K562 (cell line): ENCODE measurements around the gene ITGBL1. TPM values are rescaled to one million over a fixed set of nuclear protein-coding genes. Genes with fewer than 3 reads are reported as not detected.

Experiments
- ATAC-seq: fragments of 200-7000 bp; cut with Tn5 transposase; 3 replicates; pipeline ENCODE4 v1.9.1; 2020; ENCODE audit warnings: moderate library complexity
- BruUV-seq: library from RNA; stranded (reverse); fragments of 400-500 nt; replicated peaks from 2 replicates; lab custom pipeline; 2021; lab: Mats Ljungman, UMichigan
- CTCF ChIA-PET: fragments of 300-600 bp; formaldehyde crosslinking; extraction: SDS; loops from one replicate; lab custom pipeline; 2021; ENCODE audit warnings: low intra/inter-chr PET ratio; lab: Yijun Ruan, JAX
- POLR2A ChIA-PET: fragments of 300-600, 350-650 bp; sonication (Branson Sonifier 250); formaldehyde crosslinking; extraction: SDS; loops from one replicate; lab custom pipeline; 2021; ENCODE audit warnings: antibody characterized with exemption, inconsistent platforms; lab: Yijun Ruan, JAX
- DNase-seq, 4 experiments: peaks; one replicate each; pipeline versions ENCODE4 v3.0.0 to v3.0.0-alpha.2; 2011 to 2018; ENCODE audit warnings: low spot score in 3 of 4, mixed read lengths in 3 of 4; ENCODE audit errors: extremely low read depth in 1 of 4
- FAIRE-seq: peaks from 2 replicates; lab custom pipeline; 2011; peaks lifted over from hg19 to GRCh38; lab: Jason Lieb, UNC
- H2AFZ ChIP-seq: 2 replicates; pipeline ENCODE4 v1.6.0; 2011; ENCODE audit warnings: low read depth, low read length, control low read depth, inconsistent platforms
- H3K27ac ChIP-seq: fragments of 200-600 bp; 3 replicates; pipeline ENCODE4 v1.8.0; 2011; ENCODE audit warnings: low read depth, mild to moderate bottlenecking, control low read depth, inconsistent platforms, low read length, moderate library complexity, mixed read lengths; ENCODE audit errors: extremely low read depth
- H3K27me3 ChIP-seq, 2 experiments: fragments of 300-600 bp in 1 of 2; 2 replicates in 1 of 2; 3 replicates in 1 of 2; pipeline versions ENCODE4 v1.6.0 to v1.8.0; 2011; ENCODE audit warnings: inconsistent platforms in 2 of 2, low read length in 2 of 2, mild to moderate bottlenecking in 1 of 2, mixed read lengths in 1 of 2, moderate library complexity in 1 of 2; ENCODE audit not compliant: control insufficient read depth in 2 of 2, insufficient read depth in 2 of 2
- H3K36me3 ChIP-seq: fragments of 300-600 bp; 3 replicates; pipeline ENCODE4 v1.8.0; 2011; ENCODE audit warnings: mild to moderate bottlenecking, low read length, inconsistent platforms; ENCODE audit not compliant: control insufficient read depth, insufficient read depth
- H3K4me1 ChIP-seq, 2 experiments: fragments of 200-600 bp in 1 of 2; replicated peaks in 1 of 2; 2 replicates in 1 of 2; 3 replicates in 1 of 2; pipeline versions ENCODE4 v1.5.1 to v1.8.0; 2011; ENCODE audit warnings: inconsistent platforms in 2 of 2, low read length in 2 of 2, mild to moderate bottlenecking in 1 of 2, mixed read lengths in 1 of 2, moderate library complexity in 1 of 2; ENCODE audit not compliant: control insufficient read depth in 2 of 2, insufficient read depth in 2 of 2
- H3K4me2 ChIP-seq: 2 replicates; pipeline ENCODE4 v1.6.1; 2011; ENCODE audit warnings: low read length, control low read depth, inconsistent platforms, mixed read lengths; ENCODE audit not compliant: insufficient read depth
- H3K4me3 ChIP-seq: fragments of 200-600 bp; sonication (generic), shearing (Covaris generic); 2 replicates; pipeline ENCODE4 v1.5.1; 2016; ENCODE audit warnings: control low read depth, inconsistent platforms
- H3K79me2 ChIP-seq: fragments of 200-600 bp; 3 replicates; pipeline ENCODE4 v1.8.0; 2011; ENCODE audit warnings: low read length, inconsistent platforms; ENCODE audit not compliant: control insufficient read depth, insufficient read depth
- H3K9ac ChIP-seq, 2 experiments: 2 replicates each; pipeline versions ENCODE4 v1.6.0 to v1.6.1; 2011; ENCODE audit warnings: low read depth in 2 of 2, low read length in 2 of 2, control low read depth in 1 of 2, inconsistent platforms in 1 of 2, mild to moderate bottlenecking in 1 of 2, mixed read lengths in 1 of 2; ENCODE audit not compliant: insufficient read depth in 1 of 2
- H3K9me1 ChIP-seq: one replicate; pipeline ENCODE4 v1.6.0; 2011; ENCODE audit warnings: inconsistent platforms, mild to moderate bottlenecking, low read length, moderate library complexity; ENCODE audit not compliant: control insufficient read depth, insufficient read depth
- H3K9me3 ChIP-seq: replicated peaks from 2 replicates; pipeline ENCODE4 v1.5.1; 2011; ENCODE audit warnings: low read depth, low read length, inconsistent platforms; ENCODE audit not compliant: control insufficient read depth, insufficient read depth
- H4K20me1 ChIP-seq: replicated peaks from 2 replicates; pipeline ENCODE4 v1.6.1; 2011; ENCODE audit warnings: low read length, inconsistent platforms, mixed read lengths; ENCODE audit not compliant: control insufficient read depth, insufficient read depth
- HOXB6 ChIP-seq: fragments of 250-450 bp; sonication (Bioruptor Pico); IDR thresholded peaks from 2 replicates; pipeline ENCODE4 v1.5.1; 2022; ENCODE audit warnings: mild to moderate bottlenecking, borderline replicate concordance
- MYC ChIP-seq, 2 experiments: fragments of 250-450 bp in 1 of 2; sonication (Bioruptor Pico) in 1 of 2; IDR thresholded peaks; 2 replicates each; pipeline versions ENCODE4 v1.5.1 to v1.6.1; 2012 to 2021; ENCODE audit warnings: low read depth in 2 of 2, borderline replicate concordance in 1 of 2, improper control_type of control experiment in 1 of 2, low read length in 1 of 2, mild to moderate bottlenecking in 1 of 2, moderate library complexity in 1 of 2
- SRSF3 ChIP-seq: fragments of 200-400 bp; formaldehyde crosslinking; IDR thresholded peaks from 2 replicates; pipeline ENCODE4 v1.6.1; 2016; ENCODE audit warnings: mild to moderate bottlenecking, low read length, moderate library complexity; ENCODE audit not compliant: insufficient read depth
- YBX1 ChIP-seq: fragments of 450-650 bp; IDR thresholded peaks from 2 replicates; pipeline ENCODE4 v1.7.1; 2016; ENCODE audit warnings: mild to moderate bottlenecking
- ZNF274 ChIP-seq: IDR thresholded peaks from 2 replicates; pipeline ENCODE4 v1.6.1; 2011; ENCODE audit warnings: low read depth, mild to moderate bottlenecking, low read length, moderate library complexity, borderline replicate concordance
- WGBS: fragments of 100-300 bp; shearing (Covaris generic); methylation state at CpG from one replicate; pipeline ENCODE4 v1.1.6; 2016; ENCODE audit warnings: low coverage, mixed read lengths; ENCODE audit not compliant: insufficient coverage; ENCODE audit errors: missing lambda C conversion rate; 5-methylcytosine and 5-hydroxymethylcytosine counted together
- in situ Hi-C: fragments of 300-500 bp; cut with MboI; formaldehyde crosslinking; loops from 4 replicates; pipeline ENCODE4 v1.15.0; 2018; ENCODE audit warnings: inconsistent platforms, mixed read lengths
- intact Hi-C: fragments of 100-400 bp; cut with micrococcal nuclease; formaldehyde crosslinking; loops from 2 replicates; pipeline ENCODE4 v1.14.2; 2022
- polyA plus RNA-seq, 8 experiments: library from polyadenylated mRNA; depleted of rRNA in 4 of 8; stranded (reverse) in 5 of 8; unstranded in 3 of 8; fragments of >200 nt; fragmentation: Nextera tagmentation in 2 of 8; fragmentation: Illumina TruSeq in 1 of 8; extraction: Ambion mirVana in 2 of 8; extraction: Trizol in 1 of 8; gene quantifications; 2 replicates each; pipeline versions ENCODE4 v1.2.1 to v1.2.3, GENCODE V29; 2011 to 2014; ENCODE audit warnings: inconsistent platforms in 1 of 8, missing spikeins in 1 of 8
- total RNA-seq, 7 experiments: library from RNA; depleted of rRNA in 6 of 7; stranded (reverse); fragments of >200 nt in 6 of 7; fragmentation: Illumina TruSeq in 2 of 7; extraction: Trizol in 2 of 7; gene quantifications; 2 replicates each; pipeline versions ENCODE4 v1.2.1 to v1.2.3, GENCODE V29; 2011 to 2021; ENCODE audit warnings: low replicate concordance in 1 of 7
- TF ChIP-seq, protein P1 (sequence below): sonication (generic); formaldehyde crosslinking; IDR thresholded peaks from 2 replicates; pipeline ENCODE4 v1.8.1; 2023; ENCODE audit warnings: mild to moderate bottlenecking, missing genetic modification reagents
- TF ChIP-seq, protein P2 (sequence below): fragments of 450-650 bp; IDR thresholded peaks from 2 replicates; pipeline ENCODE4 v1.6.1; 2016; ENCODE audit warnings: mild to moderate bottlenecking
- TF ChIP-seq, protein P3 (sequence below), 3 experiments: fragments of 200-800 bp in 1 of 3; fragments of 250-450 bp in 1 of 3; fragments of 450-650 bp in 1 of 3; sonication (Bioruptor Pico) in 1 of 3; sonication (Bioruptor generic) in 1 of 3; formaldehyde crosslinking in 1 of 3; IDR thresholded peaks; 2 replicates each; pipeline versions ENCODE4 v1.6.1 to v1.8.0; 2016 to 2022; ENCODE audit warnings: mild to moderate bottlenecking in 2 of 3, missing genetic modification characterization in 2 of 3, missing compliant biosample characterization in 1 of 3, moderate library complexity in 1 of 3

Gene ITGBL1
- total and polyA plus RNA-seq, 9 of the 15 experiments (the other 6 are each of a cell fraction or from before 2014, with no cell fraction given): 0.04 to 0.73 (median 0.32) TPM; not detected in 1

DNA sequence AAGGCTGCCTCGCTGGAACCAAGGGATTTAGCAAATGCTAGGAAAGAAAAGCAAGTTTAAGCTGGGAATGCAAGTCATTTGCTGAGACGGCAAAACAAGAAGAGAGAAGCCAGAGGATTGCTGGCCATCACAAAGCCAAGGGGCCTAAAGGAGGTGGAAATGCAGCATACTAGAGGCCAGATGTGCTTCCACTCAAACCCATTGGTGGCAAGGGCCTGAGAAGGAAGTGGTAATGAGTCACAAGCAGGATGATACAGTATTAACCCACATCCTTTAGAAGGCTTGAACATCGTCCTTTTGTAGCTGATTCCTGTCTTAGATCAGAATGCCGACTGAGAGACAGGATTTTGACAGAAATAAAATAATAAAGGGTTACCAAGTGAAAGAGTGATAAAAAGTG, 68.2 kb downstream of the ITGBL1 start:
- ChIA-PET CTCF (no interaction called here), POLR2A (no interaction called here)
- Histone ChIP-seq H3K9me1 (no peaks in the 10 kb centered on the region), H3K36me3 (no peaks in the 10 kb centered on the region), H3K27ac (no peak overlapping the region), H3K4me1 (no peaks in the 10 kb centered on the region), H3K9me3 (no peaks in the 10 kb centered on the region), H3K4me3 (no peak overlapping the region), H3K79me2 (no peaks in the 10 kb centered on the region), H2AFZ (no peak overlapping the region), H3K9ac (no peak overlapping the region), H4K20me1 (no peaks in the 10 kb centered on the region), H3K4me2 (no peak overlapping the region), H3K27me3 (no peaks in the 10 kb centered on the region)
- ATAC-seq: no peak
- BruUV-seq: no TSS peak
- intact Hi-C loops (no loop called here), in situ Hi-C loops (no loop called here)
- no peak for FAIRE-seq
- DNase-seq: no peak
- 0% methylated on average over 4 of the region's 4 CpGs for WGBS
- TF ChIP-seq SRSF3: no peak
- no peak for TF ChIP-seq MYC (IDR thresholded peaks at IDR 0.05; ENCODE audit: low read depth, low read length)
- no peak for TF ChIP-seq MYC (CRISPR knock-in tag; IDR thresholded peaks at IDR 0.05; ENCODE audit: borderline replicate concordance, low read depth)
- TF ChIP-seq, protein P1, sequence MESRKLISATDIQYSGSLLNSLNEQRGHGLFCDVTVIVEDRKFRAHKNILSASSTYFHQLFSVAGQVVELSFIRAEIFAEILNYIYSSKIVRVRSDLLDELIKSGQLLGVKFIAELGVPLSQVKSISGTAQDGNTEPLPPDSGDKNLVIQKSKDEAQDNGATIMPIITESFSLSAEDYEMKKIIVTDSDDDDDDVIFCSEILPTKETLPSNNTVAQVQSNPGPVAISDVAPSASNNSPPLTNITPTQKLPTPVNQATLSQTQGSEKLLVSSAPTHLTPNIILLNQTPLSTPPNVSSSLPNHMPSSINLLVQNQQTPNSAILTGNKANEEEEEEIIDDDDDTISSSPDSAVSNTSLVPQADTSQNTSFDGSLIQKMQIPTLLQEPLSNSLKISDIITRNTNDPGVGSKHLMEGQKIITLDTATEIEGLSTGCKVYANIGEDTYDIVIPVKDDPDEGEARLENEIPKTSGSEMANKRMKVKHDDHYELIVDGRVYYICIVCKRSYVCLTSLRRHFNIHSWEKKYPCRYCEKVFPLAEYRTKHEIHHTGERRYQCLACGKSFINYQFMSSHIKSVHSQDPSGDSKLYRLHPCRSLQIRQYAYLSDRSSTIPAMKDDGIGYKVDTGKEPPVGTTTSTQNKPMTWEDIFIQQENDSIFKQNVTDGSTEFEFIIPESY: no peak
- no peak for TF ChIP-seq HOXB6 (CRISPR knock-in tag)
- TF ChIP-seq, protein P2, sequence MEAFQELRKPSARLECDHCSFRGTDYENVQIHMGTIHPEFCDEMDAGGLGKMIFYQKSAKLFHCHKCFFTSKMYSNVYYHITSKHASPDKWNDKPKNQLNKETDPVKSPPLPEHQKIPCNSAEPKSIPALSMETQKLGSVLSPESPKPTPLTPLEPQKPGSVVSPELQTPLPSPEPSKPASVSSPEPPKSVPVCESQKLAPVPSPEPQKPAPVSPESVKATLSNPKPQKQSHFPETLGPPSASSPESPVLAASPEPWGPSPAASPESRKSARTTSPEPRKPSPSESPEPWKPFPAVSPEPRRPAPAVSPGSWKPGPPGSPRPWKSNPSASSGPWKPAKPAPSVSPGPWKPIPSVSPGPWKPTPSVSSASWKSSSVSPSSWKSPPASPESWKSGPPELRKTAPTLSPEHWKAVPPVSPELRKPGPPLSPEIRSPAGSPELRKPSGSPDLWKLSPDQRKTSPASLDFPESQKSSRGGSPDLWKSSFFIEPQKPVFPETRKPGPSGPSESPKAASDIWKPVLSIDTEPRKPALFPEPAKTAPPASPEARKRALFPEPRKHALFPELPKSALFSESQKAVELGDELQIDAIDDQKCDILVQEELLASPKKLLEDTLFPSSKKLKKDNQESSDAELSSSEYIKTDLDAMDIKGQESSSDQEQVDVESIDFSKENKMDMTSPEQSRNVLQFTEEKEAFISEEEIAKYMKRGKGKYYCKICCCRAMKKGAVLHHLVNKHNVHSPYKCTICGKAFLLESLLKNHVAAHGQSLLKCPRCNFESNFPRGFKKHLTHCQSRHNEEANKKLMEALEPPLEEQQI: no peak
- no peak for TF ChIP-seq ZNF274
- TF ChIP-seq YBX1: no peak
- TF ChIP-seq, protein P3, sequence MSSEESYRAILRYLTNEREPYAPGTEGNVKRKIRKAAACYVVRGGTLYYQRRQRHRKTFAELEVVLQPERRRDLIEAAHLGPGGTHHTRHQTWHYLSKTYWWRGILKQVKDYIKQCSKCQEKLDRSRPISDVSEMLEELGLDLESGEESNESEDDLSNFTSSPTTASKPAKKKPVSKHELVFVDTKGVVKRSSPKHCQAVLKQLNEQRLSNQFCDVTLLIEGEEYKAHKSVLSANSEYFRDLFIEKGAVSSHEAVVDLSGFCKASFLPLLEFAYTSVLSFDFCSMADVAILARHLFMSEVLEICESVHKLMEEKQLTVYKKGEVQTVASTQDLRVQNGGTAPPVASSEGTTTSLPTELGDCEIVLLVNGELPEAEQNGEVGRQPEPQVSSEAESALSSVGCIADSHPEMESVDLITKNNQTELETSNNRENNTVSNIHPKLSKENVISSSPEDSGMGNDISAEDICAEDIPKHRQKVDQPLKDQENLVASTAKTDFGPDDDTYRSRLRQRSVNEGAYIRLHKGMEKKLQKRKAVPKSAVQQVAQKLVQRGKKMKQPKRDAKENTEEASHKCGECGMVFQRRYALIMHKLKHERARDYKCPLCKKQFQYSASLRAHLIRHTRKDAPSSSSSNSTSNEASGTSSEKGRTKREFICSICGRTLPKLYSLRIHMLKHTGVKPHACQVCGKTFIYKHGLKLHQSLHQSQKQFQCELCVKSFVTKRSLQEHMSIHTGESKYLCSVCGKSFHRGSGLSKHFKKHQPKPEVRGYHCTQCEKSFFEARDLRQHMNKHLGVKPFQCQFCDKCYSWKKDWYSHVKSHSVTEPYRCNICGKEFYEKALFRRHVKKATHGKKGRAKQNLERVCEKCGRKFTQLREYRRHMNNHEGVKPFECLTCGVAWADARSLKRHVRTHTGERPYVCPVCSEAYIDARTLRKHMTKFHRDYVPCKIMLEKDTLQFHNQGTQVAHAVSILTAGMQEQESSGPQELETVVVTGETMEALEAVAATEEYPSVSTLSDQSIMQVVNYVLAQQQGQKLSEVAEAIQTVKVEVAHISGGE (CRISPR knock-in tag; IDR thresholded peaks at IDR 0.05): no peak
